Mesenteric fat pad (tissue), 1 donor: ENCODE results near the gene PSMA6. TPM values are rescaled to one million over a fixed set of nuclear protein-coding genes. Genes with fewer than 3 reads are reported as not detected.
"Not testable (repeated sequence)": the region's sequence is repeated elsewhere in the genome, so short reads cannot be mapped to it uniquely, and the experiment has no call there.

Experiments used
- DNase-seq: peaks from one replicate; pipeline ENCODE4 v3.0.0-alpha.2; 2020; ENCODE audit warnings: low spot score
- total RNA-seq: library from RNA; stranded (reverse); fragmentation: NEBNext Ultra II Directional; extraction: Animal tissue kit (Norgen Biotek cat#: 25700); gene quantifications from one replicate; pipeline ENCODE4 v1.2.1, GENCODE V29; 2021
- donor health status: DM: yes; HTN: yes; CAD: no.

The PSMA6 gene
- total RNA-seq, 1 donor from 2014 or later = 200 TPM

- no peak for DNase-seq
Measured at GRCh38 chr14:35342489-35343010, 50.4 kb downstream of the PSMA6 start.

- peak; percentile 57 for DNase-seq
Measured at GRCh38 chr14:35343702-35344101, 51.5 kb downstream of the PSMA6 start.

GRCh38 chr14:35344107-35344807 is 52.1 kb downstream of the PSMA6 start:
- no peak for DNase-seq

- DNase-seq = no peak
Measured at GRCh38 chr14:35346738-35347322, 54.6 kb downstream of the PSMA6 start.

- no peak for DNase-seq
Measured at GRCh38 chr14:35347323-35348043, 55.3 kb downstream of the PSMA6 start.

- not testable (repeated sequence) for DNase-seq
Measured at GRCh38 chr14:35348044-35348380, 55.8 kb downstream of the PSMA6 start.

GRCh38 chr14:35349496-35350365 is 57.5 kb downstream of the PSMA6 start:
- no peak for DNase-seq

GRCh38 chr14:35351497-35351896 is 59.3 kb downstream of the PSMA6 start:
- DNase-seq = no peak

GRCh38 chr14:35351897-35352273 is 59.7 kb downstream of the PSMA6 start:
- DNase-seq = no peak

GRCh38 chr14:35352274-35353233 is 60.4 kb downstream of the PSMA6 start:
- no peak for DNase-seq

GRCh38 chr14:35353409-35354172 is 61.4 kb downstream of the PSMA6 start:
- no peak for DNase-seq

GRCh38 chr14:35355235-35355634 is 63.1 kb downstream of the PSMA6 start:
- not testable (repeated sequence) for DNase-seq

GRCh38 chr14:35355981-35356841 is 64.0 kb downstream of the PSMA6 start:
- no peak for DNase-seq

GRCh38 chr14:35359655-35360054 is 67.5 kb downstream of the PSMA6 start:
- DNase-seq = not testable (repeated sequence)

- DNase-seq = no peak
Measured at GRCh38 chr14:35361141-35361480, 68.9 kb downstream of the PSMA6 start.

GRCh38 chr14:35362450-35362849 is 70.3 kb downstream of the PSMA6 start:
- DNase-seq = no peak

- no peak for DNase-seq
Measured at GRCh38 chr14:35362911-35363374, 70.8 kb downstream of the PSMA6 start.
